HG02759 (cell line): Measurements from ENCODE around the gene PTGS1.
"Not testable (repeated sequence)": the region's sequence is repeated elsewhere in the genome, so short reads cannot be mapped to it uniquely, and the experiment has no call there.

Source experiments
- ATAC-seq: cut with Tn5 transposase; IDR thresholded peaks from one replicate; pipeline ENCODE4 v1.9.1; 2021; ENCODE audit warnings: mild to moderate bottlenecking, moderate library complexity; ENCODE audit not compliant: unreplicated experiment

Gene PTGS1

GRCh38 chr9:122394265-122395125 is 23.7 kb downstream of the PTGS1 start:
- no peak for ATAC-seq

GRCh38 chr9:122396614-122397148 is 25.9 kb downstream of the PTGS1 start:
- no peak for ATAC-seq

GRCh38 chr9:122397749-122398148 is 26.9 kb downstream of the PTGS1 start:
- ATAC-seq: no peak

GRCh38 chr9:122398371-122398924 is 27.6 kb downstream of the PTGS1 start:
- no peak for ATAC-seq

GRCh38 chr9:122401896-122402295 is 31.1 kb downstream of the PTGS1 start:
- ATAC-seq: no peak

GRCh38 chr9:122402403-122402871 is 31.6 kb downstream of the PTGS1 start:
- no peak for ATAC-seq

- no peak for ATAC-seq
Observed at GRCh38 chr9:122402874-122403273, 32.0 kb downstream of the PTGS1 start.

GRCh38 chr9:122403381-122404000 is 32.7 kb downstream of the PTGS1 start:
- ATAC-seq: no peak

- ATAC-seq: not testable (repeated sequence)
Observed at GRCh38 chr9:122405304-122406069, 34.7 kb downstream of the PTGS1 start.

- ATAC-seq: no peak
Observed at GRCh38 chr9:122406070-122406890, 35.5 kb downstream of the PTGS1 start.

- not testable (repeated sequence) for ATAC-seq
Observed at GRCh38 chr9:122414108-122414507, 43.3 kb downstream of the PTGS1 start.

- no peak for ATAC-seq
Observed at GRCh38 chr9:122418016-122418415, 47.2 kb downstream of the PTGS1 start.

- ATAC-seq: no peak
Observed at GRCh38 chr9:122420315-122420714, 49.5 kb downstream of the PTGS1 start.

GRCh38 chr9:122425087-122425486 is 54.3 kb downstream of the PTGS1 start:
- no peak for ATAC-seq

- no peak for ATAC-seq
Observed at GRCh38 chr9:122426723-122427122, 55.9 kb downstream of the PTGS1 start.

- ATAC-seq: no peak
Observed at GRCh38 chr9:122442568-122442967, 71.7 kb downstream of the PTGS1 start.

- no peak for ATAC-seq
Observed at GRCh38 chr9:122444041-122444733, 73.4 kb downstream of the PTGS1 start.
